K562 (cell line): ENCODE data around the gene AK4. TPM values are rescaled to one million over a fixed set of nuclear protein-coding genes. Genes with fewer than 3 reads are reported as not detected.
A peak's percentile ranks its signal among the peaks of the same experiment; 100 is the strongest.

ENCODE experiments used
- CTCF ChIP-seq, 3 experiments: IDR thresholded peaks in 2 of 3; conservative IDR thresholded peaks in 1 of 3; 2 replicates each; pipeline ENCODE4 v1.5.1; 2011 to 2012; ENCODE audit warnings: low read length in 3 of 3, mild to moderate bottlenecking in 3 of 3, control low read depth in 2 of 3, improper control_type of control experiment in 1 of 3, inconsistent platforms in 1 of 3, low read depth in 1 of 3, mixed read lengths in 1 of 3, moderate library complexity in 1 of 3; ENCODE audit not compliant: insufficient read depth in 2 of 3
- CTCFL ChIP-seq: IDR thresholded peaks from 2 replicates; pipeline ENCODE4 v1.6.1; 2011; ENCODE audit warnings: borderline replicate concordance, low read depth, mild to moderate bottlenecking, moderate library complexity, low read length; ENCODE audit not compliant: insufficient read depth, poor library complexity, severe bottlenecking
- DPF2 ChIP-seq: fragments of 450-650 bp; IDR thresholded peaks from 2 replicates; pipeline ENCODE4 v1.6.1; 2016
- HDAC3 ChIP-seq: fragments of 450-650 bp; IDR thresholded peaks from 2 replicates; pipeline ENCODE4 v1.6.1; 2018; ENCODE audit warnings: borderline replicate concordance, mild to moderate bottlenecking, moderate library complexity; ENCODE audit not compliant: partially characterized antibody
- KDM2B ChIP-seq: fragments of 250-450 bp; sonication (Bioruptor Pico); IDR thresholded peaks from 2 replicates; pipeline ENCODE4 v1.8.0; 2021; ENCODE audit warnings: mild to moderate bottlenecking, moderate library complexity
- MEIS2 ChIP-seq: fragments of 450-650 bp; IDR thresholded peaks from 2 replicates; pipeline ENCODE4 v1.6.1; 2014; ENCODE audit warnings: mild to moderate bottlenecking; ENCODE audit not compliant: partially characterized antibody
- PRPF4 ChIP-seq: fragments of 200-400 bp; formaldehyde crosslinking; IDR thresholded peaks from one replicate; pipeline ENCODE4 v1.6.1; 2017; ENCODE audit warnings: low read length, low read depth, mild to moderate bottlenecking; ENCODE audit not compliant: insufficient read depth, poor library complexity, severe bottlenecking
- RNF219 ChIP-seq: fragments of 250-450 bp; sonication (Bioruptor Pico); IDR thresholded peaks from 2 replicates; pipeline ENCODE4 v1.5.0; 2022; ENCODE audit warnings: mild to moderate bottlenecking
- U2AF2 ChIP-seq: fragments of 200-400 bp; formaldehyde crosslinking; optimal IDR thresholded peaks from 2 replicates; pipeline ENCODE3; 2017; ENCODE audit warnings: low read depth, mild to moderate bottlenecking, low read length
- USF2 ChIP-seq: sonication (generic); formaldehyde crosslinking; IDR thresholded peaks from 2 replicates; pipeline ENCODE4 v1.5.0; 2020; ENCODE audit warnings: missing genetic modification reagents
- ZBTB26 ChIP-seq: fragments of 450-650 bp; formaldehyde crosslinking; IDR thresholded peaks from 2 replicates; pipeline ENCODE4 v1.4.0; 2022; ENCODE audit warnings: missing genetic modification characterization
- ZEB2 ChIP-seq: fragments of 450-650 bp; IDR thresholded peaks from 2 replicates; pipeline ENCODE4 v1.6.1; 2016
- ZNF124 ChIP-seq: sonication (generic); formaldehyde crosslinking; IDR thresholded peaks from 2 replicates; pipeline ENCODE4 v1.8.1; 2022; ENCODE audit warnings: missing genetic modification reagents
- ZNF212 ChIP-seq: fragments of 450-650 bp; formaldehyde crosslinking; IDR thresholded peaks from 2 replicates; pipeline ENCODE4 v1.4.0; 2020; ENCODE audit warnings: mild to moderate bottlenecking
- ZNF280A ChIP-seq: fragments of 450-650 bp; IDR thresholded peaks from 2 replicates; pipeline ENCODE4 v1.6.1; 2018; ENCODE audit warnings: mild to moderate bottlenecking, low read depth; ENCODE audit not compliant: partially characterized antibody
- polyA plus RNA-seq, 8 experiments: library from polyadenylated mRNA; depleted of rRNA in 4 of 8; stranded (reverse) in 5 of 8; unstranded in 3 of 8; fragments of >200 nt; fragmentation: Nextera tagmentation in 2 of 8; fragmentation: Illumina TruSeq in 1 of 8; extraction: Ambion mirVana in 2 of 8; extraction: Trizol in 1 of 8; gene quantifications; 2 replicates each; pipeline versions ENCODE4 v1.2.1 to v1.2.3, GENCODE V29; 2011 to 2014; ENCODE audit warnings: inconsistent platforms in 1 of 8, missing spikeins in 1 of 8
- total RNA-seq, 7 experiments: library from RNA; depleted of rRNA in 6 of 7; stranded (reverse); fragments of >200 nt in 6 of 7; fragmentation: Illumina TruSeq in 2 of 7; extraction: Trizol in 2 of 7; gene quantifications; 2 replicates each; pipeline versions ENCODE4 v1.2.1 to v1.2.3, GENCODE V29; 2011 to 2021; ENCODE audit warnings: low replicate concordance in 1 of 7

The AK4 gene
- total and polyA plus RNA-seq, 9 of the 15 experiments (the other 6 are each of a cell fraction or from before 2014, with no cell fraction given) = 10.4 to 96.6 (median 21.5) TPM

GRCh38 chr1:65235867-65236805 is 88.1 kb downstream of the AK4 start (continued):
- no peak for TF ChIP-seq RNF219 (CRISPR knock-in tag)
- 0 out of 2 replicates have a peak, but pooled peaks have one; percentile 19 for TF ChIP-seq ZEB2
- TF ChIP-seq KDM2B (CRISPR knock-in tag) = no peak
- no peak for TF ChIP-seq USF2 (CRISPR knock-in tag)
- TF ChIP-seq ZNF124 (CRISPR knock-in tag) = no peak
- TF ChIP-seq DPF2 = peak; percentile 59; the same call in 1 of the 2 replicates
- TF ChIP-seq ZNF280A = no peak
- TF ChIP-seq ZNF212 (CRISPR knock-in tag) = no peak
- peak; percentile 42 to 81 (median 70); a peak in 5 of 6 replicates for TF ChIP-seq CTCF (IDR thresholded peaks at IDR 0.05 in 2 of 3, conservative IDR thresholded peaks at IDR 0.05 in 1 of 3; ENCODE audit: insufficient read depth in 2 of 3, low read depth in 1 of 3, low read length in 3 of 3)
- peak; percentile 17 for TF ChIP-seq HDAC3
- peak; percentile 88 for TF ChIP-seq MEIS2
- TF ChIP-seq PRPF4 = no peak
- no peak for TF ChIP-seq ZBTB26
- TF ChIP-seq U2AF2 = no peak
- no peak for TF ChIP-seq CTCFL
